Testis (tissue), 2 donors: ENCODE measurements around the gene ALPG.

ENCODE experiments used
- POLR2A ChIP-seq: fragments of 450-650 bp; IDR thresholded peaks from one replicate; pipeline ENCODE4 v1.6.1; 2017; ENCODE audit warnings: antibody characterized with exemption, mild to moderate bottlenecking, moderate library complexity
- TF ChIP-seq, protein P1 (sequence below), 3 experiments: fragments of 450-650 bp in 2 of 3; fragments of 200-600 bp in 1 of 3; sonication (generic) in 1 of 3; IDR thresholded peaks; one replicate each; pipeline ENCODE4 v1.5.1; 2016 to 2019; ENCODE audit warnings: antibody characterized with exemption in 3 of 3, mild to moderate bottlenecking in 2 of 3, moderate library complexity in 1 of 3

- TF ChIP-seq, protein P1, sequence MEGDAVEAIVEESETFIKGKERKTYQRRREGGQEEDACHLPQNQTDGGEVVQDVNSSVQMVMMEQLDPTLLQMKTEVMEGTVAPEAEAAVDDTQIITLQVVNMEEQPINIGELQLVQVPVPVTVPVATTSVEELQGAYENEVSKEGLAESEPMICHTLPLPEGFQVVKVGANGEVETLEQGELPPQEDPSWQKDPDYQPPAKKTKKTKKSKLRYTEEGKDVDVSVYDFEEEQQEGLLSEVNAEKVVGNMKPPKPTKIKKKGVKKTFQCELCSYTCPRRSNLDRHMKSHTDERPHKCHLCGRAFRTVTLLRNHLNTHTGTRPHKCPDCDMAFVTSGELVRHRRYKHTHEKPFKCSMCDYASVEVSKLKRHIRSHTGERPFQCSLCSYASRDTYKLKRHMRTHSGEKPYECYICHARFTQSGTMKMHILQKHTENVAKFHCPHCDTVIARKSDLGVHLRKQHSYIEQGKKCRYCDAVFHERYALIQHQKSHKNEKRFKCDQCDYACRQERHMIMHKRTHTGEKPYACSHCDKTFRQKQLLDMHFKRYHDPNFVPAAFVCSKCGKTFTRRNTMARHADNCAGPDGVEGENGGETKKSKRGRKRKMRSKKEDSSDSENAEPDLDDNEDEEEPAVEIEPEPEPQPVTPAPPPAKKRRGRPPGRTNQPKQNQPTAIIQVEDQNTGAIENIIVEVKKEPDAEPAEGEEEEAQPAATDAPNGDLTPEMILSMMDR (IDR thresholded peaks at IDR 0.05): no peak
- TF ChIP-seq POLR2A: no peak
Measured at GRCh38 chr2:232460171-232460570, 53.5 kb downstream of the ALPG start.
